Lower leg skin (tissue), 4 donors: ENCODE results near the gene PFKFB4. TPM values are rescaled to one million over a fixed set of nuclear protein-coding genes. Genes with fewer than 3 reads are reported as not detected.

Source experiments
- DNase-seq, 2 donors: peaks; one replicate each; pipeline ENCODE4 v3.0.0-alpha.2; 2019; ENCODE audit warnings: low spot score in 2 of 2
- H3K4me3 ChIP-seq: fragments of 200-600 bp; sonication (generic); 2 replicates; pipeline ENCODE4 v1.5.1; 2017; ENCODE audit warnings: mild to moderate bottlenecking, low read depth; ENCODE audit not compliant: poor library complexity, severe bottlenecking
- CTCF ChIP-seq, 3 donors: fragments of 450-650 bp; IDR thresholded peaks; one replicate each; pipeline ENCODE4 v1.5.1; 2016; ENCODE audit warnings: antibody characterized with exemption in 3 of 3, mild to moderate bottlenecking in 3 of 3, moderate library complexity in 2 of 3
- POLR2A ChIP-seq, 2 donors: fragments of 450-650 bp; IDR thresholded peaks; one replicate each; pipeline ENCODE4 v1.6.1; 2016 to 2017; ENCODE audit warnings: antibody characterized with exemption in 2 of 2, mild to moderate bottlenecking in 1 of 2, moderate library complexity in 1 of 2
- WGBS, 2 donors: methylation state at CpG; one replicate each; pipeline ENCODE4 v1.1.5; 2018; 5-methylcytosine and 5-hydroxymethylcytosine counted together
- intact Hi-C: fragments of 100-400 bp; cut with DNase I; formaldehyde crosslinking; loops from one replicate; pipeline ENCODE4 v1.15.0; 2023; ENCODE audit warnings: low total_unique reads
- total RNA-seq, 4 donors: library from RNA; depleted of rRNA; stranded (reverse); fragments of >200 nt; gene quantifications; one replicate each; pipeline ENCODE4 v1.1.0, GENCODE V29; 2016

The PFKFB4 gene
- total RNA-seq, 4 donors from 2014 or later = 3.7 to 8.8 (median 6.4) TPM

- no peak overlapping the region for H3K4me3 ChIP-seq
- TF ChIP-seq POLR2A (IDR thresholded peaks at IDR 0.05) = no peak
- peak in 1 of 3 donors; percentile 81 for TF ChIP-seq CTCF (IDR thresholded peaks at IDR 0.05)
- 67 to 71% methylated on average over 10 of the region's 10 CpGs for WGBS, 2 donors
- intact Hi-C loops = loop anchor here (10.0 kb wide), 1 partner anchor 84 kb away; a partner anchor contains a TSS
- DNase-seq = peak; percentile 81 to 98
Observed at GRCh38 chr3:48548729-48549705, 7.6 kb downstream of the PFKFB4 start.

- intact Hi-C loops = loop anchor here (10.0 kb wide), 1 partner anchor 83 kb away; a partner anchor contains a TSS
- TF ChIP-seq POLR2A (IDR thresholded peaks at IDR 0.05) = no peak
- TF ChIP-seq CTCF (IDR thresholded peaks at IDR 0.05) = no peak
- WGBS, 2 donors = 73 to 85% methylated on average over 5 of the region's 5 CpGs
- H3K4me3 ChIP-seq = no peak overlapping the region
- no peak for DNase-seq
Observed at GRCh38 chr3:48548126-48548525, 8.5 kb downstream of the PFKFB4 start.

GRCh38 chr3:48546203-48546829 is 10.3 kb downstream of the PFKFB4 start:
- intact Hi-C loops = loop anchor here (1.0 to 10.0 kb wide), 2 partner anchors 33 to 82 kb away; a partner anchor contains a TSS
- DNase-seq = no peak
- no peak overlapping the region for H3K4me3 ChIP-seq
- TF ChIP-seq POLR2A (IDR thresholded peaks at IDR 0.05) (no peak), CTCF (IDR thresholded peaks at IDR 0.05) (no peak)
- WGBS, 2 donors = 70 to 72% methylated on average over 4 of the region's 4 CpGs

- TF ChIP-seq CTCF (IDR thresholded peaks at IDR 0.05) (no peak), POLR2A (IDR thresholded peaks at IDR 0.05) (no peak)
- WGBS, 2 donors = 82 to 86% methylated on average over 5 of the region's 5 CpGs
- DNase-seq = no peak
- H3K4me3 ChIP-seq = no peak overlapping the region
- intact Hi-C loops = loop anchor here (10.0 kb wide), 1 partner anchor 79 kb away; a partner anchor contains a TSS
Observed at GRCh38 chr3:48544141-48544540, 12.5 kb downstream of the PFKFB4 start.

- no peak overlapping the region for H3K4me3 ChIP-seq
- WGBS, 2 donors = 46 to 69% methylated on average over 4 to 7 of the region's 9 CpGs
- no peak for TF ChIP-seq CTCF (IDR thresholded peaks at IDR 0.05)
- DNase-seq = no peak
- intact Hi-C loops = loop anchor here (10.0 kb wide), 1 partner anchor 79 kb away; a partner anchor contains a TSS
Observed at GRCh38 chr3:48543271-48543866, 13.2 kb downstream of the PFKFB4 start.
